BE2C (cell line): ENCODE results near the gene PIM1.

Experiments
- DNase-seq: peaks from one replicate; pipeline ENCODE4 v3.0.0-alpha.2; 2020
- H3K27me3 ChIP-seq: fragments of 250-450 bp; sonication (Bioruptor Pico); 2 replicates; pipeline ENCODE4 v1.5.1; 2020; ENCODE audit warnings: mild to moderate bottlenecking
- H3K36me3 ChIP-seq: fragments of 250-450 bp; sonication (Bioruptor Pico); 2 replicates; pipeline ENCODE4 v1.5.1; 2020; ENCODE audit warnings: mild to moderate bottlenecking
- H3K4me1 ChIP-seq: fragments of 250-450 bp; sonication (Bioruptor Pico); 2 replicates; pipeline ENCODE4 v1.5.1; 2020
- H3K4me3 ChIP-seq: 2 replicates; pipeline ENCODE4 v1.5.1; 2011; ENCODE audit warnings: low read depth, low read length
- H3K9me3 ChIP-seq: fragments of 250-450 bp; sonication (Bioruptor Pico); 2 replicates; pipeline ENCODE4 v1.5.1; 2020
- TF ChIP-seq, protein P1 (sequence below): IDR thresholded peaks from 2 replicates; pipeline ENCODE4 v1.5.1; 2012; ENCODE audit warnings: mild to moderate bottlenecking, low read depth, low read length

The PIM1 gene

DNA sequence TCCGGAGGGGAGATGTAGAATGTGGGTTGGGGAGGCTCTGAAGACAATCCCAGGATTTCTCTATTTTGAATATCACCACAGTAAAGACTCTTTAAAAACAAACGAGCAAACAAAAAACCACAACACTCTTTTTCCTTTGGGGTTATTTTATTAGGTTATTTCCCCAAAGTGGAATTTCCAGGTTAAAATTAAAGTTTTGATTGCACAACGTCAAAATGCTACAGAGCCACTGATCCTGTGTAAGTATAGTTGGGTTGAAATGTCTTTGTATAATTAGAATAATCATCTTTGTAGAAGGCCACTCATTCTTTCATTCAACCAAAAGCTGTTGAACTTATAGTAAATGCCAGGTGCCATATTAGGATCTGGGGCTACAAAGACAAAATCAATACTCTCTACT, 19.6 kb upstream of the PIM1 start:
- Histone ChIP-seq H3K4me3 (no peak overlapping the region), H3K4me1 (peaks cover 6% of the 10 kb centered on the region), H3K36me3 (no peaks in the 10 kb centered on the region), H3K9me3 (no peaks in the 10 kb centered on the region), H3K27me3 (no peaks in the 10 kb centered on the region)
- no peak for DNase-seq
- TF ChIP-seq, protein P1, sequence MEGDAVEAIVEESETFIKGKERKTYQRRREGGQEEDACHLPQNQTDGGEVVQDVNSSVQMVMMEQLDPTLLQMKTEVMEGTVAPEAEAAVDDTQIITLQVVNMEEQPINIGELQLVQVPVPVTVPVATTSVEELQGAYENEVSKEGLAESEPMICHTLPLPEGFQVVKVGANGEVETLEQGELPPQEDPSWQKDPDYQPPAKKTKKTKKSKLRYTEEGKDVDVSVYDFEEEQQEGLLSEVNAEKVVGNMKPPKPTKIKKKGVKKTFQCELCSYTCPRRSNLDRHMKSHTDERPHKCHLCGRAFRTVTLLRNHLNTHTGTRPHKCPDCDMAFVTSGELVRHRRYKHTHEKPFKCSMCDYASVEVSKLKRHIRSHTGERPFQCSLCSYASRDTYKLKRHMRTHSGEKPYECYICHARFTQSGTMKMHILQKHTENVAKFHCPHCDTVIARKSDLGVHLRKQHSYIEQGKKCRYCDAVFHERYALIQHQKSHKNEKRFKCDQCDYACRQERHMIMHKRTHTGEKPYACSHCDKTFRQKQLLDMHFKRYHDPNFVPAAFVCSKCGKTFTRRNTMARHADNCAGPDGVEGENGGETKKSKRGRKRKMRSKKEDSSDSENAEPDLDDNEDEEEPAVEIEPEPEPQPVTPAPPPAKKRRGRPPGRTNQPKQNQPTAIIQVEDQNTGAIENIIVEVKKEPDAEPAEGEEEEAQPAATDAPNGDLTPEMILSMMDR, result no peak

DNA sequence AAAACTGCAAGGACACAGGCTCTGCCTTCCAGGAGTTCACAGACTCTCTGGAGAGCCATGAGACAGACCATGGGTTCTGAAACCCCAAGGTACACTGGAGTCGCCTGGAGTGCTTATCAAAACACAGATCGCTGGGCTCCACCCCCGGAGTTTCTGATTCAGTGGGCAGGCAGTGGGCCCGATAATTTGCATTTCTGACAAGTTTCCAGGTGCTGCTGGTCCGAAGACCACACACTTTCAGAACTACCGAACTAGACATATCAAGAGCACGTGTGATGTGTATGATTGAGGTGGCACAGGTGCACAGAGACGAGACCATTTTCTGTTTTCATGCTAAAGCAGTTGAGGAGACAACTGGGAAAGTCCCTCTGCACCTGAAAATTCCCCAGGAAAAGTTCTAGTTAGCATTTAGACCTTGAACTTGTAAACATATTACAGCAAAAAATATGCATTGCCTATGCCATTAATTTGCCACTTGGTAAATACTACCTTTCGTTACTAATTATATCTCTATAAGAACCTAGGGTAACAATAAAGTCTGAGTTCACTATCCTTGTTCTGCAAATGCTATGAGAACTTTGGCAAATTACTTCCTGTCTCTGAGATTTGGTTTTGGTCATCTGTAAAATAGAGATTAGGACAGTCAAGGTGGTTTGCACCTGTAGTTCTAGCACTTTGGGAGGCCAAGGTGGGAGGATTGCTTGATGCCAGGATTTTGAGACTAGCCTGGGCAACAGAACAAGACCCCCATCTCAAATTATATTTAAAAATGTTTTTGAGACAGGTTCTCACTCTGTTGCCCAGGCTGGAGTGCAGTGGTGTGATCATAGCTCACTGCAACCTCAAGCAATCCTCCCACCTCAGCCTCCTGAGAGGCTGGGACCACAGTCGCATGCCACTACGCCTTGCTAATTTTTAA, 14.3 kb upstream of the PIM1 start:
- Histone ChIP-seq H3K36me3 (no peaks in the 10 kb centered on the region), H3K27me3 (no peaks in the 10 kb centered on the region), H3K4me1 (peaks cover 11% of the 10 kb centered on the region), H3K4me3 (no peak overlapping the region), H3K9me3 (no peaks in the 10 kb centered on the region)
- no peak for DNase-seq
- TF ChIP-seq, protein P1, result no peak

DNA sequence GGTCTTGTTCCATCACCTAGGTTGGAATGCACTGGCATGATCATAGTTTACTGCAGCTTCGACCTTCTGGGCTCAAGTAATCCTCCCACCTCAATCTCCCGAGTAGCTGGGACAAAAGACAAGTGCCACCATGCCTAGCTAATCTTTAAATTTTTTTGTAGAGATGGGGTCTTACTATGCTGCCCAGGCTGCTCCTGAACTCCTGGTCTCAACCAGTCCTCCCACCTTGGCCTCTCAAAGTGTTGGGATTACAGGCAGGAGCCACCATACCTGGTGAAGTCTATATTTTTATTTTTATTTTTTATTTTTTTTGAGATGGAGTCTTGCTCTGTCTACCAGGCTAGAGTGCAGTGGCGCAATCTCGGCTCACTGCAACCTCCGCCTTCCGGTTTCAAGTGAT, 11.4 kb upstream of the PIM1 start:
- TF ChIP-seq, protein P1, result no peak
- Histone ChIP-seq H3K4me1 (peaks cover 11% of the 10 kb centered on the region), H3K4me3 (no peak overlapping the region), H3K36me3 (no peaks in the 10 kb centered on the region), H3K27me3 (no peaks in the 10 kb centered on the region), H3K9me3 (no peaks in the 10 kb centered on the region)
- DNase-seq, result no peak

DNA sequence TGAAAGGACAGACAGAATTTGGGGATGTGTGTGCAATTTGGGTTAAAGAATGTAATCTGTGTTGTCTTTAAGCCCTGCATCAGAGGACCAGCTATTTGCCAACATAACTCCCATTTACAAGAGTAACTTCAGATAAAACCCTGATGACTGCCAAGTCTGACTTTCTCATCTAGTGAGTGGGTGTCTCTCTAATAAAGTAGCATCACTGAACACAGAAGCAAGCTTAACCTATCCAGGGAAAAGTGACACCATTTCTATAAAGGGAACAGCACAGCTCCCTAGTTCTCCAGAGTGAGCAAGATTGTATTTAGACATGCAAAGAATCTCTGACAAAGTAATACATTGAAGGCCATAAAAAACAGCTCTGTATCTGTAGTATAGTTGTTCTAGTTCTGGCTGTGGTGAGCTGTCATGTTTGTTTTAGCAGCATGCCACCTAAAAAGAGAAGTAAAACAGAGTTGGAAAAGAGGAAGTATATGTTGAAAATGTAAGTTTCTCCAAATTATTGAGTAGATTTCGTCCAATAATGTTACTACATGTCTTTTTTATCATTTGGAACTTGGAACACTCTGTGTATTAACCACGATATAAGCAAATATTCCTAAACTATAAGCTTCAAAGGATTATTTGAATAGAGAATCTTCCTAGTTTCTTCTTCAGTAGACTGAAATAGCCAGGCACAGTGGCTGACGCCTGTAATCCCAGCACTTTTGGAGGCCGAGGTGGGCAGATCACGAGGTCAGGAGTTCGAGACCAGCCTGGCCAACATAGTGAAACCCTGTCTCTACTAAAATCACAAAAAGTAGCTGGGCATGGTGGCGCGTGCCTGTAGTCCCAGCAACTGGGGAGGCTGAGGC, 8.8 kb upstream of the PIM1 start:
- Histone ChIP-seq H3K9me3 (no peaks in the 10 kb centered on the region), H3K4me3 (no peak overlapping the region), H3K4me1 (no peaks in the 10 kb centered on the region), H3K36me3 (no peaks in the 10 kb centered on the region), H3K27me3 (no peaks in the 10 kb centered on the region)
- DNase-seq, result no peak
- TF ChIP-seq, protein P1, result no peak

DNA sequence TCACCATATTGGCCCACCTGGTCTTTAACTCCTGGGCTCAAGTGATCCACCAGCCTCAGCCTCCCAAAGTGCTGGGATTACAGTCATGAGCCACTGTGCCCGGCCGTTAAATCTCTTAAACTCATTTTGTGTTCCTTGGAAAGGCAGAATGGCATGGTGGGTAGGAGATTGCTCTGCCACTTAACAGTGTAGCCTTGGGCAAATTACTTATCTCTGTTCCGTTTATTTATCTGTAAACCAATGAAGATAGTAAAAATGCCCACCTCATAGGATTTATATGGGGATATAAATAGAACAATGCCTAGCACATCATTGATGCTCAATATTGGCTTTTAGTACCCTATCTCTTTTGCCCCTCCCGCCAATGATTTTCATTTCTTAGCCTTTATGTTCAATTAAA, 7.2 kb upstream of the PIM1 start:
- no peak overlapping the region for H3K4me3 ChIP-seq
- no peak for DNase-seq

More for the DNA sequence above, 7.2 kb upstream of the PIM1 start:
- Histone ChIP-seq H3K36me3 (no peaks in the 10 kb centered on the region), H3K9me3 (no peaks in the 10 kb centered on the region), H3K4me1 (no peaks in the 10 kb centered on the region), H3K27me3 (no peaks in the 10 kb centered on the region)
- TF ChIP-seq, protein P1, result no peak
